ENCODE data around the gene TAGLN3.

- TF ChIP-seq CTCF (IDR thresholded peaks at IDR 0.05): no peak
- no peak for TF ChIP-seq POLR2A (IDR thresholded peaks at IDR 0.05)
These were observed 50.2 kb downstream of the TAGLN3 start for GRCh38 chr3:112048911-112049310.
